Gastroesophageal sphincter (tissue), 4 donors: ENCODE data around the gene KCTD8. TPM values are rescaled to one million over a fixed set of nuclear protein-coding genes. Genes with fewer than 3 reads are reported as not detected.

Experiments
- ATAC-seq: fragments of 150-250 bp; one replicate; pipeline ENCODE4 v1.9.1; 2016; ENCODE audit warnings: mild to moderate bottlenecking, moderate library complexity
- H3K27ac ChIP-seq, 4 donors: fragments of 200-600 bp; sonication (generic) in 3 of 4; 1 replicate in 3 of 4; 2 replicates in 1 of 4; pipeline ENCODE4 v1.5.1; 2016 to 2019
- H3K27me3 ChIP-seq: fragments of 200-600 bp; sonication (generic); one replicate; pipeline ENCODE4 v1.5.1; 2019
- H3K36me3 ChIP-seq, 2 donors: fragments of 200-600 bp; sonication (generic); one replicate each; pipeline ENCODE4 v1.5.1; 2019; ENCODE audit warnings: control low read depth in 1 of 2
- H3K4me1 ChIP-seq, 3 donors: fragments of 200-600 bp; sonication (generic); 1 replicate in 2 of 3; 2 replicates in 1 of 3; pipeline ENCODE4 v1.5.1; 2016 to 2019; ENCODE audit warnings: control low read depth in 2 of 3
- H3K4me3 ChIP-seq, 2 donors: fragments of 200-600 bp; sonication (generic); one replicate each; pipeline ENCODE4 v1.5.1; 2019; ENCODE audit warnings: mild to moderate bottlenecking in 1 of 2, moderate library complexity in 1 of 2
- H3K9me3 ChIP-seq, 3 donors: fragments of 200-600 bp; sonication (generic); one replicate each; pipeline ENCODE4 v1.5.1; 2017 to 2019; ENCODE audit warnings: control low read depth in 2 of 3
- EP300 ChIP-seq: sonication (generic); formaldehyde crosslinking; IDR thresholded peaks from one replicate; pipeline ENCODE4 v1.6.1; 2017; ENCODE audit warnings: antibody characterized with exemption, mild to moderate bottlenecking
- POLR2A ChIP-seq, 2 donors: fragments of 450-650 bp; IDR thresholded peaks; one replicate each; pipeline ENCODE4 v1.6.1; 2017; ENCODE audit warnings: antibody characterized with exemption in 2 of 2, mild to moderate bottlenecking in 2 of 2, moderate library complexity in 1 of 2
- POLR2AphosphoS5 ChIP-seq: sonication (generic); formaldehyde crosslinking; IDR thresholded peaks from one replicate; pipeline ENCODE4 v1.6.1; 2017; ENCODE audit warnings: antibody characterized with exemption
- WGBS, 2 donors: methylation state at CpG; one replicate each; pipeline ENCODE4 v1.1.5; 2018; ENCODE audit warnings: low coverage in 1 of 2; 5-methylcytosine and 5-hydroxymethylcytosine counted together
- total RNA-seq, 4 donors: library from RNA; depleted of rRNA; stranded (reverse); fragments of >200 nt; gene quantifications; one replicate each; pipeline ENCODE4 v1.1.0, GENCODE V29; 2016
- TF ChIP-seq, protein P1 (sequence below), 4 experiments: fragments of 200-600 bp in 2 of 4; fragments of 450-650 bp in 2 of 4; sonication (generic) in 1 of 4; IDR thresholded peaks; one replicate each; pipeline ENCODE4 v1.5.1; 2017 to 2019; ENCODE audit warnings: antibody characterized with exemption in 4 of 4, mild to moderate bottlenecking in 2 of 4, moderate library complexity in 2 of 4

KCTD8 gene
- total RNA-seq, 4 donors from 2014 or later, result 0.89 to 4.4 (median 2.4) TPM

GRCh38 chr4:44161756-44162155 is 286.9 kb downstream of the KCTD8 start:
- no peak for ATAC-seq
- WGBS, 2 donors, result 44 to 93% methylated on average over 2 of the region's 3 CpGs

DNA sequence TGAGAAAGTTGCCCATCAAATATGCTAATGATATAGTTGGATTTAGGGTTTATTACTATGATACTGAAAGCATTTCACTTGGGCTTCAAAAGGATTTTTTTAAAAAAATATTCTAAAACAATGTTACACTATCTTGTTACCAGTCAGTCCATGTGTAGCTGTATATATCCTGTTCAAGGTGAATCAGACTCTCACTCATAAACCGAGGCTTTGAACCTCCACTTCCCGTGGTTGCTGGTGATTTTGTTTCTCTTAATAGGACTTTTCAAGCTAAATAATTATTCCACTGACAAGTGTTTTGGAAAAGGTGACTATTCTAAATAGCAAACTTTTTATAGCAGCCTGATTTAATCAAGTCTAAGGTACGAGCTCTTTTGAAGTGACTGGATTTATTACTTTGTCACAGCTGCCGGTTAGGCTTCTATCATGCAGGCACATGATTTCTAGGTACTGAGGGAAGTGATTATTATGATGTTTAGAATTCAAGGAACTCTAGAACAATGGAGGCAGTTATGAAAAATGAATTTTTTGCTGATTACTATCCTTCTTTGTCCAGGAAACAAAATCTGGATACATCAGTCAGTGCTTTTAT is 287.7 kb downstream of the KCTD8 start:
- Histone ChIP-seq H3K36me3 (no peaks in the 10 kb centered on the region), H3K27me3 (no peaks in the 10 kb centered on the region), H3K4me1 (no peaks in the 10 kb centered on the region), H3K27ac (no peak overlapping the region), H3K9me3 (no peaks in the 10 kb centered on the region), H3K4me3 (no peak overlapping the region)
- WGBS, 2 donors, result 29% methylated on average over 4 of the region's 4 CpGs
- ATAC-seq, result no peak
- TF ChIP-seq EP300 (no peak), POLR2A (IDR thresholded peaks at IDR 0.05) (no peak), POLR2AphosphoS5 (no peak)
- TF ChIP-seq, protein P1, sequence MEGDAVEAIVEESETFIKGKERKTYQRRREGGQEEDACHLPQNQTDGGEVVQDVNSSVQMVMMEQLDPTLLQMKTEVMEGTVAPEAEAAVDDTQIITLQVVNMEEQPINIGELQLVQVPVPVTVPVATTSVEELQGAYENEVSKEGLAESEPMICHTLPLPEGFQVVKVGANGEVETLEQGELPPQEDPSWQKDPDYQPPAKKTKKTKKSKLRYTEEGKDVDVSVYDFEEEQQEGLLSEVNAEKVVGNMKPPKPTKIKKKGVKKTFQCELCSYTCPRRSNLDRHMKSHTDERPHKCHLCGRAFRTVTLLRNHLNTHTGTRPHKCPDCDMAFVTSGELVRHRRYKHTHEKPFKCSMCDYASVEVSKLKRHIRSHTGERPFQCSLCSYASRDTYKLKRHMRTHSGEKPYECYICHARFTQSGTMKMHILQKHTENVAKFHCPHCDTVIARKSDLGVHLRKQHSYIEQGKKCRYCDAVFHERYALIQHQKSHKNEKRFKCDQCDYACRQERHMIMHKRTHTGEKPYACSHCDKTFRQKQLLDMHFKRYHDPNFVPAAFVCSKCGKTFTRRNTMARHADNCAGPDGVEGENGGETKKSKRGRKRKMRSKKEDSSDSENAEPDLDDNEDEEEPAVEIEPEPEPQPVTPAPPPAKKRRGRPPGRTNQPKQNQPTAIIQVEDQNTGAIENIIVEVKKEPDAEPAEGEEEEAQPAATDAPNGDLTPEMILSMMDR (IDR thresholded peaks at IDR 0.05), result no peak

More at GRCh38 chr4:44161756-44162155, 286.9 kb downstream of the KCTD8 start:
- Histone ChIP-seq H3K9me3 (no peaks in the 10 kb centered on the region), H3K36me3 (no peaks in the 10 kb centered on the region), H3K27ac (no peak overlapping the region), H3K4me3 (no peak overlapping the region), H3K4me1 (no peaks in the 10 kb centered on the region), H3K27me3 (no peaks in the 10 kb centered on the region)
- TF ChIP-seq, protein P1 (IDR thresholded peaks at IDR 0.05), result no peak
- TF ChIP-seq POLR2A (IDR thresholded peaks at IDR 0.05) (no peak), POLR2AphosphoS5 (no peak), EP300 (no peak)

DNA sequence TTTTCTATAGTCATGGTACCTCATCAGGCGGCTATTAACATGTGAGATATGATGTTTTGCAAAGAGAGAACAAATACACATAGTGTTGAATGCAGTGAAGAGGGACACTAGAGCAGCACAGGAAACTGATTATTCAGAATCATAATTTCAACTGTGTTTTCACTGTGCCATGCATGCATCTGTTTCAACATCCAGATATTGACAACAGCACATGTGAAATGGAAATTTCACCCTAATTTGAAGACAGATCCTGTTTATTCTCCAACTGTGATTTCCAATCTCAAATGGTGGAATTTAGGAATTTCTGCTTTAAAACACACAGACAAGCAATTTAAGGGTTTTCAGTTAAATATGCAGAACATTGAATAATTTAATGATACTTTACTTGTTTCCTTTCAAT is 288.6 kb downstream of the KCTD8 start:
- no peak overlapping the region for H3K4me3 ChIP-seq
- no peaks in the 10 kb centered on the region for H3K27me3 ChIP-seq
- H3K9me3 ChIP-seq, result no peaks in the 10 kb centered on the region
- ATAC-seq, result no peak
- no peaks in the 10 kb centered on the region for H3K4me1 ChIP-seq
- H3K27ac ChIP-seq, result no peak overlapping the region
- TF ChIP-seq, protein P1 (IDR thresholded peaks at IDR 0.05), result no peak
- no peak for TF ChIP-seq EP300
- TF ChIP-seq POLR2AphosphoS5, result no peak
- TF ChIP-seq POLR2A (IDR thresholded peaks at IDR 0.05), result no peak
- WGBS, 2 donors, result 85 to 100% methylated on average over 1 of the region's 1 CpG
- H3K36me3 ChIP-seq, result no peaks in the 10 kb centered on the region

DNA sequence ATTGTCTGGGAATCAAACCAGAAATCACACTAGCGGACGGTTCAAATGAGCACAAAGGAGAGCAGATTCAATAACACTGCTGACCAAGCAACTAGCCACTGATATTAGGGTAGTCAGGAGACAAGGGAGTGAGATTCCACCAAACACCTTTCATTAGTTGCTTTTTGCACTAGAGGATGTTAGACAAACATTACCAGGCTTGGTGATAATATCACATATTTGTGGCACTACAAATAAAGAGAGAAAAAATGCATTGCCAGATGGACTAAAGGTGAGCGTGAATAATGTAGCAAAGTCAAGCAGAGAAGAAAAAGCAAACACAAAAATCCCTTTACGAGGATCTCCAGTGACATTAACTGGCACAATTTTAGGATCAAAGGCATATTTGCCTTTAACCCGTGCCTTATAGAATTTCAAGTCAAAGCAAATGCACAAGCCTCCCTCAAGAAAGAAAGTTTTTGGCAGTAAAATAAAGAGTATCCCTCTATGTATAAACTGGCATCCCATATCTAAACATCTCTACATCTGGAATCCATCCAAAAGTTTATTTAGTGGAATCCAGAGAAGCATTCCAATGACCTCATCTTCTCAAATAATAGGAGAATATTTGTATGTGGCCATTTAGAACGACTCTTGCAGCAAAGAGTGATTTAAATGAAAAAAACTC is 290.9 kb downstream of the KCTD8 start:
- no peak overlapping the region for H3K27ac ChIP-seq
- 21 to 32% methylated on average over 5 of the region's 6 CpGs for WGBS, 2 donors

More for the DNA sequence above, 290.9 kb downstream of the KCTD8 start:
- H3K9me3 ChIP-seq, result no peaks in the 10 kb centered on the region
- no peaks in the 10 kb centered on the region for H3K4me1 ChIP-seq
- no peaks in the 10 kb centered on the region for H3K27me3 ChIP-seq
- no peak for ATAC-seq
- TF ChIP-seq, protein P1 (IDR thresholded peaks at IDR 0.05), result no peak
- no peak for TF ChIP-seq POLR2AphosphoS5
- no peak for TF ChIP-seq EP300
- no peak for TF ChIP-seq POLR2A (IDR thresholded peaks at IDR 0.05)
- no peak overlapping the region for H3K4me3 ChIP-seq
- H3K36me3 ChIP-seq, result no peaks in the 10 kb centered on the region
